AG08395 (cell line): ENCODE measurements around the gene SH3BP5L.
"Not testable (repeated sequence)": the region's sequence is repeated elsewhere in the genome, so short reads cannot be mapped to it uniquely, and the experiment has no call there.

Experiments used
- DNase-seq: peaks from one replicate; pipeline ENCODE4 v3.0.0; 2012; ENCODE audit warnings: mixed read lengths, low spot score

Gene SH3BP5L

GRCh38 chr1:248810000-248810726, 15.6 kb downstream of the SH3BP5L start:
- no peak for DNase-seq

- no peak for DNase-seq
Measured at GRCh38 chr1:248808876-248809275, 16.8 kb downstream of the SH3BP5L start.

- DNase-seq = peak; percentile 60
Measured at GRCh38 chr1:248807067-248807737, 18.5 kb downstream of the SH3BP5L start.

- DNase-seq = no peak
Measured at GRCh38 chr1:248805876-248806275, 19.8 kb downstream of the SH3BP5L start.

- DNase-seq = no peak
Measured at GRCh38 chr1:248804771-248805681, 20.7 kb downstream of the SH3BP5L start.

- DNase-seq = not testable (repeated sequence)
Measured at GRCh38 chr1:248803501-248803900, 22.2 kb downstream of the SH3BP5L start.

- no peak for DNase-seq
Measured at GRCh38 chr1:248802454-248802853, 23.3 kb downstream of the SH3BP5L start.

- DNase-seq = no peak
Measured at GRCh38 chr1:248800459-248800858, 25.3 kb downstream of the SH3BP5L start.

- no peak for DNase-seq
Measured at GRCh38 chr1:248798791-248799190, 26.9 kb downstream of the SH3BP5L start.

GRCh38 chr1:248794663-248795062, 31.1 kb downstream of the SH3BP5L start:
- not testable (repeated sequence) for DNase-seq

GRCh38 chr1:248793592-248793991, 32.1 kb downstream of the SH3BP5L start:
- no peak for DNase-seq

- DNase-seq = no peak
Measured at GRCh38 chr1:248792342-248792741, 33.4 kb downstream of the SH3BP5L start.

- DNase-seq = no peak
Measured at GRCh38 chr1:248791010-248791409, 34.7 kb downstream of the SH3BP5L start.

- no peak for DNase-seq
Measured at GRCh38 chr1:248790456-248790855, 35.3 kb downstream of the SH3BP5L start.

- not testable (repeated sequence) for DNase-seq
Measured at GRCh38 chr1:248789337-248789736, 36.4 kb downstream of the SH3BP5L start.

GRCh38 chr1:248788327-248788726, 37.4 kb downstream of the SH3BP5L start:
- no peak for DNase-seq

GRCh38 chr1:248787430-248787829, 38.3 kb downstream of the SH3BP5L start:
- no peak for DNase-seq

- no peak for DNase-seq
Measured at GRCh38 chr1:248786156-248786555, 39.6 kb downstream of the SH3BP5L start.

- DNase-seq = no peak
Measured at GRCh38 chr1:248783367-248783766, 42.3 kb downstream of the SH3BP5L start.

- DNase-seq = no peak
Measured at GRCh38 chr1:248782416-248783141, 43.1 kb downstream of the SH3BP5L start.

- no peak for DNase-seq
Measured at GRCh38 chr1:248779350-248779749, 46.4 kb downstream of the SH3BP5L start.

- no peak for DNase-seq
Measured at GRCh38 chr1:248778906-248779305, 46.8 kb downstream of the SH3BP5L start.
